IPS-NIHi7 (cell line): Measurements from ENCODE around the gene TMTC4.
A peak's percentile ranks its signal among the peaks of the same experiment; 100 is the strongest.
"Not testable (repeated sequence)": the region's sequence is repeated elsewhere in the genome, so short reads cannot be mapped to it uniquely, and the experiment has no call there.

Experiments used
- DNase-seq: peaks from one replicate; pipeline ENCODE4 v3.0.0; 2012; ENCODE audit warnings: mixed read lengths; ENCODE audit errors: extremely low spot score

Gene TMTC4, protein sequence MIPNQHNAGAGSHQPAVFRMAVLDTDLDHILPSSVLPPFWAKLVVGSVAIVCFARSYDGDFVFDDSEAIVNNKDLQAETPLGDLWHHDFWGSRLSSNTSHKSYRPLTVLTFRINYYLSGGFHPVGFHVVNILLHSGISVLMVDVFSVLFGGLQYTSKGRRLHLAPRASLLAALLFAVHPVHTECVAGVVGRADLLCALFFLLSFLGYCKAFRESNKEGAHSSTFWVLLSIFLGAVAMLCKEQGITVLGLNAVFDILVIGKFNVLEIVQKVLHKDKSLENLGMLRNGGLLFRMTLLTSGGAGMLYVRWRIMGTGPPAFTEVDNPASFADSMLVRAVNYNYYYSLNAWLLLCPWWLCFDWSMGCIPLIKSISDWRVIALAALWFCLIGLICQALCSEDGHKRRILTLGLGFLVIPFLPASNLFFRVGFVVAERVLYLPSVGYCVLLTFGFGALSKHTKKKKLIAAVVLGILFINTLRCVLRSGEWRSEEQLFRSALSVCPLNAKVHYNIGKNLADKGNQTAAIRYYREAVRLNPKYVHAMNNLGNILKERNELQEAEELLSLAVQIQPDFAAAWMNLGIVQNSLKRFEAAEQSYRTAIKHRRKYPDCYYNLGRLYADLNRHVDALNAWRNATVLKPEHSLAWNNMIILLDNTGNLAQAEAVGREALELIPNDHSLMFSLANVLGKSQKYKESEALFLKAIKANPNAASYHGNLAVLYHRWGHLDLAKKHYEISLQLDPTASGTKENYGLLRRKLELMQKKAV

DNA sequence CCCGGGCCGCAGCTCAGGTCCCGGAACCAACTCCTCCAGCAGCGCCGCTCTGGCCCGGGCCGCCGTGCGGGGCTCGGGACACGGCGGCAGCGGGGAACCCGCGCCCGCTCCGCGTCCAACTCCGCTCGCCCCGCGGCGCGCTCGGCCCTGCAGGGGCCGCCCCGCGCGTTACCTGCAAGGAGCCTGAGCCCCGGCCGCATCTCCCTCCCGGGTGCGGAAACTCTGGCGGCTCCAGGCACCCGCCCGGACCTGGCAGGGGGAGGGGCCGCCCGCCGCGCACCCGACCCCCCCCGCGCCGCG lies at the start of gene TMTC4:
Gene TMTC4 (minus strand): TSS at position 224 of the 300 bp plus-strand sequence. CDS start 4,433 bp downstream, outside the sequence.
- no peak for DNase-seq

DNA sequence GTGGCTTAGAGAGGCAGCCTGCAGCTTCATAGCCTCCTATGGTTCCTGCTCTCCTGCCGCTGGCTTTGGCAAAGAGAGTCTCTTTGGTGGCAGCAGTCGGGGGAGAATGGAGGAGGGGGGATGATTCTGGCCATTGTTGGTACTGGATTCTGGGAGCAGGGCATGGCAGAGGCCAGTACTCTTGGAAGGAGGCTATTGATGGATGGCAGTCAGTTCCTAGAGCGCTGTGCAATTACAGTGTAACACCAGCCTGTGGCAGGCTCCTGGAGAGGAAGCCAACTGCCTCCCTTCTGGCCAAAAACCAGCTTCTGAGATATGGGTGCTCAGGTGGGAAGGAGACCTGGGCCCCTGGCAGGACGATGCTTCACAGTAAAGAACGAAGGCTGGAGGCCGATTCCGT lies 47.9 kb upstream of the TMTC4 start:
- DNase-seq, result peak; percentile 38

DNA sequence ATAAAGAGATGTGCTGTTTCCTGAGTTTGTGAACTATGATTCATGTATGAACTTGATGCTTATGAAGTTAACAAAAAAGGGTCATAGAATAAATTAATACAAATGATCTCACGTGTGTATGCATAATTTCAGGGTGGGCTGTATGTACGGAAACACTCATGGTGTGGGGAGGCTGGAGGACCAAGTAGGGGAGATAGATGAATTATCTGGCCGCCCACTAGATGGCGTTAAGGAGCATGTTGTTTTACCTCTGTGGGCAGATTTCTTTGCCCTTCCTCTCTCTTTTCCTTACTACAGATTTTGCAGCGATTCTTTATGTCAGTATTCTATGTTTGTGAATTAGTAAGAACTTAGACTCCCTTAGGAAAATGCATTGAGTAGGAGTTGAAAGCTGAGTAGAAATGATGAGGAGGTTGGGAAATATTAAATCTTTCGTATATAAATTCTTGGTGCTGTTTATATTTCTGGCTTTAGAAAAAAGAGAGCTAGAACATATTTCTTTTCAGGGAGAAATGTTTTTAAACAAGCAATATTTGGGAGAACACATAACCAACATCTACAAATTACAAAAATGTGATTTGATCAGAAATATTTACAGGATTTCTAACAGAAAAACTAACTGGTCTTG lies 47.4 kb upstream of the TMTC4 start:
- peak; percentile 70 for DNase-seq

DNA sequence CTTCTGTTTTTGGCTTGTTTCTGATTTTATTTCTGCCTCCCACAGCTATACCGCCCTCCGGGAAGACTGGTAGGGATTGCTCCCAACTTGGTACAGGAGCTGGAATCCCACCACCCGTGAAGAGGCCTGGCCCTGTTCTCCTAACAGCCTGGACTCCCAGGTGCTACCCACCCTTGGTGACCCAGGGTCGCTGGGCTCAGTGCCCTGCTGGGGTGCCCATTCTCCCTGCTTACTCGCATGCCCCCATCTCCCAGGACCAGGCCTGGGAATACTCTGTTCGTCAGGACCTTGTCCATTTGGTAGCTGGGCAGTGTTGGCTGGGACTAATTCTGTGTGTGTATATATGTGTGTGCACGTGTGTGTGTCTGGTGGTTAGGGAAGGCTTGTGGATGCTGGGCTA lies 41.0 kb upstream of the TMTC4 start:
- DNase-seq, result no peak

DNA sequence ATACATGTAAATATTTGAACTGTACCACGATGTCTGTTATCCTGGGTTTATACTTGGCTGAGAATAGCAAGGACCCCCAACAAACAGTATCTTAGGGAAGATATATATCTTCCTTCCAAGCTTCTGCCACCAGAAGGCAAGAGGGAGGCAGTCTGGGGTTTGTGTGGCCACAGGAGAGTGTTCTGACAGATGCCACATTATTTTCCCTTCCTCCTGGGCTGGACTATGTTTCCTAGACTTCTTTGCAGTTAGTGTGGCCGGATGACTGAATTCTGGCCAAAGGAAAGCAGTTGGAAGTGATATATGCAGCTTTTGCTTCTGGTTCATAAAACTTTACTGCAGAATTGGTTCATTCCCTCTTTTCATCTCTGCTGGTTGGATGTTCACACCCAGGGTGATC lies 39.9 kb upstream of the TMTC4 start:
- DNase-seq, result no peak

DNA sequence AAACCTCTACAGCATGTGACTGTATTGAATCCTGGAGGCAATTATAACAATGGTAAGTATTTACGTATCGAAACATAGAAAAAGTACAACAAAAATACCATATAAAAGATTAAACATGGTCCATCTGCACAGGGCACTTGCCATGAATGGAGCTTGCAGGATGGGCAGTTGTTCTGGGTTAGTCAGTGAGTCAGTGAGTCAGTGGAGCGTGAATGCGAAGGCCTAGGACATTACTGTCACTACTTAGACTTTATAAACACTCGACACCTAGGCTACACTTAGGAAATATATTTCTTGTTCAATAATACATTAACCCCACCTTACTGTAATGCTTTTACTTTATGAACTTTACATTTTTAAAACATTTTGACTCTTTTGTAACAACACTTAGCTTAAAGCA lies 35.6 kb upstream of the TMTC4 start:
- DNase-seq, result no peak

DNA sequence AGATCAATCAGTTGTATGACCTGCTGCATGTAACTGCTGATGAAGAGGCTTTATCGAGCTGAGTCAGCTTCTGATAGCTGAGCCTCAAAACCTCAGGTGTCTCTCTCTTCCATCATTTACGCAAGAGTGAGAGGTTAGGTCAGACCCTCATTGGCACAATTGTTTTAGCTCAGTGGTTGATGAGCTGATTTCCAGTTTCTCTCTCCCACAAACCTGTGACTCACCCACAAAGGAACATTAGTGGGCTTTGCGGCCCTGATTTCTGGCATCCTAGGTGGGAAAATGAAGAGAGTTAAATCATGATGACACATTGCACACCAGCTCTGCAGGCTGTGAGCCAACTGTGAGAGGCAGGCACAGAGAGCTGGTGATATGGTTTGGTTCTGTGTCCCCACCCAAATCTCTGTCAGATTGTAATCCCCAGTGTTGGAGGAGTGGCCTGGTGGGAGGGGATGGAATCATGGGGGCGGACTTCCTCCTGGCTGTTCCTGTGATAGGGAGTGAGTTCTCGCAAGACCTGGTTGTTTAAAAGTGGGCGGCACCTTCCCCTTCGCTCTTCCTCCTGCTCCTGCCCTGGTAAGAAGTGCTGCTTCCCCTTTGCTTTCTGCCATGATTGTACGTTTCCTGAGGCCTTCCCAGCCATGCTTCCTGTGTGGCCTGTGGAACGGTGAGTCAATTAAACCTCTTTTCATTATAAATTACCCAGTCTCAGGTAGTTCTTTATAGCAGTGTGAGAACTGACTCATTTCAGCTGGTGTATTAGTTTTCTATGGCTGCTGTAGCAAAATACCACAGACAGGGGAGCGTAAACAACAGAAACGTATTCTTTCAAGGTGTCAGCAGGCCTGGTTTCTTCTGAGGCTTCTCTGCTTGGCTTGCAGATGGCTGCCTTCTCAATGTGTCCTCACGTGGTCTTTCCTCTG lies 33.5 kb upstream of the TMTC4 start:
- DNase-seq, result no peak

DNA sequence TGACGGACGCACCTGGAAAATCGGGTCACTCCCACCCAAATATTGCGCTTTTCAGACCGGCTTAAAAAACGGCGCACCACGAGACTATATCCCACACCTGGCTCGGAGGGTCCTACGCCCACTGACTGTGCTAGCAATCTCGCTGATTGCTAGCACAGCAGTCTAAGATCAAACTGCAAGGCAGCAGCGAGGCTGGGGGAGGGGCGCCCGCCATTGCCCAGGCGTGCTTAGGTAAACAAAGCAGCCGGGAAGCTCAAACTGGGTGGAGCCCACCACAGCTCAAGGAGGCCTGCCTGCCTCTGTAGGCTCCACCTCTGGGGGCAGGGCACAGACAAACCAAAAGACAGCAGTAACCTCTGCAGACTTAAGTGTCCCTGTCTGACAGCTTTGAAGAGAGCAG lies 23.7 kb upstream of the TMTC4 start:
- DNase-seq, result not testable (repeated sequence)

DNA sequence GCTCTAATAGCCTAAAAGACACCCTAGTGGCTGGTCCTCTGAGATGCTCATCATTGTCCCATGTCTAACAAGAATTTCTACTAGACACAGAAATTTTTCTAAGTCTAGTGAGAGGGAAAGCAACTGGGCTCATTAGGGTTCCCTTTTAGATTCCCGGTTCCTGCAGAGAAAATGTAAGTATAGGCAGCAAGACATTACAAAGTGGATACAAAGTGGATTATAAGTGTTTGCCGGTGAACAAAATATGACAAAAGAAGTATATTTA lies 20.8 kb upstream of the TMTC4 start:
- DNase-seq, result no peak

DNA sequence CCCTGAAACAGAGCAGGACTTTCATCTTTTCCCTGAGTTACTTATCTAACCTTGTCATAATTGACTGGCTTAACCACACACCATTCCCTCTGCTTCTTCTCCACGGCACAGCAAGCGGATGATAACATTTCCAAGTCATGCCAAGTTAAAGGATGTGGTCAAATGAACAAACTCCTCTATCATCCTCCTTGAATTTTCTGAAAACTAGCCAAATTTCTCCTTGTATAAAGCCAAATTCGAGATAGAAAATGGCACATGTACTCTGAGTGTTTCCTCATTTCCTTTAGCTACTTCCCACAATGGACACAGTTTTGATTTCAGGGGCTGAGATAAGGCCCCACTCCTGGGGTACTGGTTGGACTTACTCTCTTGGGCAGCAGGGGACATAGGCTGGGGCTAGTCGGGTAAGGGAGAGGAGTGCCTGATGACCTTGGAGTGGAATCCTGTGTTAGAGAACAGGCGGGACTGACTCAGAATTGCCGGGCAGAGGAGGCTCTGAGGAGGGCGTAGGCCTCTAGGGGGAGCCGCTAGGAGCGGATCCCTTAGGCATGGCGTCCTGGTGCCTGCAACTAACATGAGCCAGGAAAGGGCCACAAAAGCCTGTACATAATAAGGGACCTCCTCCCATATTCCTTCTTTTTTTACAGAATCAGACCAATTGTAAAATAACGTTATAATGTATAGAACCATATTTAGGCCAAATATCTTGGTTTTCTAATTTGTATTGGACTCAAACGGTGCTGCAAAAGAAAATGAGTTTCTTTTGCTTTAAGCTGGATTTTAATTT lies 20.3 kb upstream of the TMTC4 start:
- DNase-seq, result peak; percentile 92

DNA sequence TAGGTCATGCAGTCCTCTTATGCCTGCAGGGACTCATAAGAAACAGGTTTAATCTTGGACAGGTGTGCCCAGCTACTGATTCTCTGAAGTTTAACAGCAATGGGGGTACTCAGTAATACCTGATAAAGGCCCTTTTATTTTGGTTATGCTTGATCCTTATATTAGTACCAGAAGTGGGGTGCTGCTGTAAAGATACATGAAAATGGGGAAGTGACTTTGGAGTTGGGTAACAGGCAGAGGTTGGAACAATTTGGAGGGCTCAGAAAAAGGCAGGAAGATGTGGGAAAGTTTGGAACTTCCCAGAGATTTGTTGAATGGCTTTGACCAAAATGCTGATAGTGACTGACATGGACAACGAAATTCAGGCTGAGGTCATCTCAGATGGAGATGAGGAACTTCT lies 14.6 kb upstream of the TMTC4 start:
- no peak for DNase-seq

DNA sequence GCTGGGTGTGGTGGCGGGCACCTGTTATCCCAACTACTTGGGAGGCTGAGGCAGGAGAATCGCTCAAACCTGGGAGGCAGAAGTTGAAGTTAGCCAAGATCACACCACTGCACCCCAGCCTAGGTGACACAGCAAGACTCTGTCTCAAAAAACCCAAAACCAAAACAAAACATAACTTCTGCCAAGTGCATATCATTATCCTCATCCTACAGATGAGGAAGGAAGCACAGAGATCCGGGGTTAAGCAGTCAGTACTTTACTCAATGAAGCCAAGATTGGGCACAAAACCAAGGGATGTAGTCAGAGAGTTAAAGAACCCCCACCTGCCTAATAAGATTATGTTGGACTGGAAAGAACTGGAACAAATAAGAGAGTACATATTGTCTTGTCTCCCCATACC lies 5.5 kb upstream of the TMTC4 start:
- no peak for DNase-seq

DNA sequence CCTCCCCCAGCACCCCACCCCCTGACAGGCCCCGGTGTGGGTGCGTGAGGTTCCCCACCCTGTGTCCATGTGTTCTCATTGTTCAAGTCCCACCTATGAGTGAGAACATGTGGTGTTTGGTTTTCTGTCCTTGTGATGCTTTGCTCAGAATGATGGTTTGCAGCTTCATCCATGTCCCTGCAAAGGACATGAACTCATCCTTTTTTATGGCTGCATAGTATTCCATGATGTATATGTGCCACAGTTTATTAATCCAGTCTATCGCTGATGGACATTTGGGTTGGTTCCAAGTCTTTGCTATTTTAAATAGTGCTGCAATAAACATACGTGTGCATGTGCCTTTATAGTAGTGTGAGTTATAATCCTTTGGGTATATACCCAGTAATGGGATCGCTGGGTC lies 2.5 kb upstream of the TMTC4 start:
- not testable (repeated sequence) for DNase-seq

DNA sequence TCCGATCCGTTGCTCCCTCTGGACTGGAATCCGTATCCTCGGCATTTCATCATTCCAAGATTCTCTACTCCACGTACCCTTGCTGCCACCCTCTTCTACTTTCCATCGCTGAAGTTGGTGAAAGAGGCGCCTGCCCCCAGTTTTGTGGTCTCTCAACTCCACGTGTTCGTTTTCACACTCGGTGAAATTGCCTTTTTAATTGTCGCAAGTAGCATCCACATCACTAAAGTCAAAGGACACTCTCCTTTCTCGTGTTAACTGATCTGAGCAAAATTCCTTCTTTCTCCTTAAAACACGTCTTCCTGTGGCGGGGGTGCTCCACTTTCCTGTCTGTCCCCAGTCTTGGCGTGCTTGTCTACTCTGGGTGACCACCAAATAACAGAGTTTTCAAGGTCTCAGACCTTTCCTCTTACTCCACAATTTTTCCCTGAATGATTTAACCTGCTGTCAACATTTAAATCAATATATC lies 1.1 kb upstream of the TMTC4 start:
- DNase-seq, result no peak

DNA sequence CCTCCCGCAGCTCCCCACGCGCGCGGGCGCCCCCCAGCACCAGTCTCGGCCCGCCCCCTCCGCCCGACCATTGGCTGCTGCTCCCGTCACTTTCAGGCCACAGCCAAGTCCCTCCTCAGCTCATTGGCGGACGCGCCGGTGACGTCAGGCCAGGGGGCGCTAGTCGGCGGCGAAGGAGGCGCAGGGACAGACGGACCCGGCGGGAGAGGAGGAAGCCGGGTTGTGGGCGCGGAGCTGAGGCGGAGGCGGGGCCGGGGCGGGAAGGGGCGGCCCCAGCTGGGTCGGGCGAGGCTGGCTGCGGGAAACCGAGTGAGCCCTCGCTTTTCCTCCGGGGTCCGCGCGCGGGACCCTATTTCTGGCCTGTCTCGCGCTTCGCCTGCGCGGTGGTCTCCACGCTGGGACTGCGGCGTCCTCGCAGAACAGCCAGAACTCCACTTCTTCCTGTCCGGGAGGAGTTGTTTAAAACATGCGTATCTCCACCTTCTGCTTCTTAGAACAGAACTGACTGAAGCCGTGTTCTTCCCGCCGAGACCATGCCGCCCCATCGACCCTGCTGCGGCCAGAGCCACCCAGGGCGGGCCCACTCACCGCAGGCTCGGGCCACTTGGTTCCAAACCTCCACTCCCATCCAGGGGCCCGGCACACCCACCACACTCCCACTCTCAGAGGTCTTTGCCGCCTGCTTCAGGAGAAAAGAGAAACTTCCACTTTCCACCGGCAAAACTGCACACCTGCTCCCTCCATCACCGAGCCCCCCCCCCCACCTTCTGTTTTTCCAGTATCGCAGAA lies 471 bp upstream of the TMTC4 start:
- peak; percentile 99 for DNase-seq

DNA sequence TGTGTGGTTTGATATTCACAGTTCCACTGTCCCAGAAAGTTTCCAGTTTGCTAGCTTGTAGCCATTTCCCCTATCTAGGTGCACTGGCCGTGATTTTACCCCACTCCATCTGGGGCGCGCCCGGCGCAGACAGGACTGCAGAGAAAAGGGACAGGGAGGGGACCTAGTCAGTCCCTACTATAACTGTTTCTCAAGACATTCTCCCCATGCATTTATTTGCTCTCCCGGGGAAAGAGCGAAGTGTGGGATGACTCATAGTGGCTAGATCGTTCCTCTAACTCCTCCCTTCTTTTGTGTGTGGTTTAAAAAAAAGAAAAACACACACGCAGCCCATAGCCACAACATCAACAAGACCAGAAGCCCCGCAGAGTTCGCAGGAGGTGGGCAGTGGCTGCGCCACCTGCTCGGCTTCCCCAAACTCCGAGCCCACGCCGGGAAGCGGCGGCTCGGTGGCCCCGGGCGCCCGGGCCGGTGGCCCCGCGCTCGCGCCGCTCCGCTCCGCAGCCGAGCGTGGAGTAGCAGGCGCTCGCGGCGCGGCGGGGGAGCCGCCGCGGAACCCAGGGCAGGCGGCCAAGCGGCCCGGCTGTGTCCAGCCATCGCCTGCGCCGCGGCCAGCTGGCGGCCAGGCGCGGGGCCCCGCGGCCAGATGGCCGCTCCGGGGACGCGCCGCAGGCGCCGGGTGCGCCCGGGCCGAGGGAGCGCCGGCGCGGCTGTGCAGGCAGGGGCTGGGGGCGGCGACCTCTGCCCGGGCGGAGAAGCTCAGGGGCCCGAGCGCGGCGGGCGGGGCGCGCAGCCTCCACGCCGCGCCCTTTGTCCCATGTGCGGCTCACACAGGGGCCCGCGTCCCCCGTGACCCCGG lies 653 bp downstream of the TMTC4 start:
- DNase-seq, result peak; percentile 56

DNA sequence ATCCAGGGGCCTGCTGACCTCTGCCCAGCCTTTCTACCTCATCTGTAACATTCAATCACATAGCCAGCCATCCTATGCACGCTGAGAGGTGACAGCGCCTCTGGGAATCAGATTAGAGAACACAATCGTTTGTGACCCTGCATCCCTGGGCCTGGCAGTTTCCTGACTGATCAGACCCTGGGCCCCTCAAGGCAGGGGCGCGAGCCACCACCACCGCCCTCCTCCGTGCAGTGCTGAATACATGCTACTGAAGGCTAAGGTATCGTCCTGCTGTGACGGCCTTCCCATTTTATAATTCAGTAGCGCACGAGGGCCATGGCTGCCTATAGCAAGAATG lies 1.3 kb downstream of the TMTC4 start:
- DNase-seq, result peak; percentile 30

DNA sequence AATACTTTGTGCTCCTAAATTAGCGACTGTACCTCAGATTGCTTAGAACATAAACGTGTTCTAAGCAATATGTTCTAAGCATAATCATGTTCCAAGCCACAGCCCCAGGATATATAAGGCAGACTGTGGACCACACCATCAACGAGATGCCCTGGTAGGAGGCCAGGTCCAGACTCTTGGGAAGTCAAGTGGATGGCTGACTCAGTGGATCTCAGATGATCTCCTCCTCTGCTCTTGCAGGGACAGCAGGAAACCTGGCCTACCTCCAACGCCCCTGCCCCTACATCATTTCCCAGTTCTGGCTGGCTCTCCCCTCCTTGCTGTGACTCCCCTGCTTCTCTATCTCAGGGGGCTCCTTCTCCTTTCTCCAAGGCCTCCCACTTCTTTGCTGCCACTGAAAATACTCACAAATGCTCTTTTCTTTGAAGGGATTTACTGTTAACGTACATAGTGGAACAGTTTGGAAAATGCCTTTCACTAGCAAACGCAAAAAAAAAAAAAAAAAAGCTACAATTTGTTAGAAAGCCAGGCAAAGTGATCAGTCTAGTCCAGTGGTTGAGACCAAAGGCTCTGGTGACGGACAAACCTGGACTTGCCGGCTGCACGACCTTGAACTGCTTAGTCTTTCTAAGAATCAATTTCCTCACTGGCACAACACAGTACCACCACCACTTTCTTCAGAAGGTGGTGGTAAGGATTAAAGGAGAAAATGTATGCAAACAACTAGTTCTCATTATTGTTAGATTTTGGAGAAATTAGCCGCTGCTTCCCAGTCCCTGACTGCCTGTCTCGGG lies 3.0 kb downstream of the TMTC4 start:
- no peak for DNase-seq

DNA sequence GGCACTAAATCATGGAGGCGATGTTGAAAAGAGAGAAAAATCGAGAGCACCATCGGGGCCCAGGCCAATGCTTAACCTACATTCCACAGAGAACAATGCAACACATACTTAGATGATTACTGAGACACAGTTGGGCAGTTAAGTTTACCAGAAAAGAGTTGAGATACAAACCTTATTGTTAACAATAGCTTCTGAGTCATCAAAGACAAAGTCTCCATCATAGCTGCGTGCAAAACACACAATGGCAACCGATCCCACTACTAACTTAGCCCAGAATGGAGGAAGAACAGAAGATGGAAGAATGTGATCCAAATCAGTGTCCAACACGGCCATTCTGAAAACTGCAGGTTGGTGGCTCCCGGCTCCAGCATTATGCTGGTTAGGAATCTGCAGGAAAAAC lies 6.2 kb downstream of the TMTC4 start:
- DNase-seq, result no peak
